ENCODE results near the gene CD69. TPM values are rescaled to one million over a fixed set of nuclear protein-coding genes. Genes with fewer than 3 reads are reported as not detected.

CD69 gene
- total RNA-seq, 1 donor from 2014 or later: not detected

- Histone ChIP-seq H3K36me3 (no peaks in the 10 kb centered on the region), H3K27ac (no peak overlapping the region), H3K4me2 (no peak overlapping the region), H3K4me1 (no peaks in the 10 kb centered on the region), H2AFZ (replicated peaks) (no peak overlapping the region), H3K9me3 (ENCODE audit: low read depth) (no peaks in the 10 kb centered on the region), H4K20me1 (ENCODE audit: low read depth) (no peaks in the 10 kb centered on the region), H3F3A (ENCODE audit: low read depth) (no peaks in the 10 kb centered on the region), H3K27me3 (no peaks in the 10 kb centered on the region), H3K79me2 (ENCODE audit: low read depth) (no peaks in the 10 kb centered on the region), H3K9ac (no peak overlapping the region), H3K4me3 (no peak overlapping the region)
- H3K27ac Mint-ChIP-seq: no peak overlapping the region
- TF ChIP-seq EZH2phosphoT487 (IDR thresholded peaks at IDR 0.05) (no peak), CTCF (IDR thresholded peaks at IDR 0.05) (no peak), EZH2 (IDR thresholded peaks at IDR 0.05) (no peak)
- H3K27me3 Mint-ChIP-seq (ENCODE audit: insufficient read depth, low read depth): no peaks in the 10 kb centered on the region
- DNase-seq (ENCODE audit: low spot score): no peak
- H3K4me1 Mint-ChIP-seq: no peaks in the 10 kb centered on the region
- H3K36me3 Mint-ChIP-seq: no peaks in the 10 kb centered on the region
- no peaks in the 10 kb centered on the region for H3K9me3 Mint-ChIP-seq
- no peak overlapping the region for H3K4me3 Mint-ChIP-seq
Observed at GRCh38 chr12:9724023-9724422, 36.7 kb downstream of the CD69 start.

DNA sequence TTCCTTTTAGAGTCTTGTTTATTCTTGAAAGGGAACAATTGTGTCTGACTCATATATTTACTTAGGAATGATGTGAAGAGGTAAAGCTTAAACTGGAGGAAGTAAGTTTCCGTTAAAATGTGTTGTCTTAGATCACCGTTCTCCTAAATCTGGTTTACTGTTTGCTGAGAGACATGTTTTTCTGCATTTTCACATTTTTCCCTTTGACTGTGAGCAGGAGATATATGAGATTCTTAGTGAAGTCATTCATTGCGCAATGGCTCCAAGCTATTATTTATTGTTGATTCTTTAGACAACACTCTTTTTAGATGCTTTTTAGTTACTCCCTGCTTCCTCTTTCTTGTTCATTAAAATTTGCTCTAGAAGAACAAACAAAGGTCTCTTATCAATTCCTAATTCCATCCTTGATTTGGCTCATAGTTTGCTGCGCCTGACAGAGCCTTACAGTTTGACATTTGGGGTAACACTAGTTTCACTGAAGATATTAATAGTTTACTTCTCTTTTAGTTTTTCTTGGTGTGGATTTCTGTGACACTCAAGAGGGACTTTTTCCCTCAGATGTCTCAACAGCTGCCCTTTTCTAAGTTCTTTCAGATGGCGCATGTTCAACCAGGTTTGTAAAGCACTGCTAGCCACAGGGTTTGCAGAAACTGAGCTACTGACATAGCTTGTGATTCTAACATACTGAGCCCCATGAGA is 39.2 kb downstream of the CD69 start:
- H2AFZ ChIP-seq (replicated peaks): no peak overlapping the region
- H3F3A ChIP-seq (ENCODE audit: low read depth): no peaks in the 10 kb centered on the region

DNA sequence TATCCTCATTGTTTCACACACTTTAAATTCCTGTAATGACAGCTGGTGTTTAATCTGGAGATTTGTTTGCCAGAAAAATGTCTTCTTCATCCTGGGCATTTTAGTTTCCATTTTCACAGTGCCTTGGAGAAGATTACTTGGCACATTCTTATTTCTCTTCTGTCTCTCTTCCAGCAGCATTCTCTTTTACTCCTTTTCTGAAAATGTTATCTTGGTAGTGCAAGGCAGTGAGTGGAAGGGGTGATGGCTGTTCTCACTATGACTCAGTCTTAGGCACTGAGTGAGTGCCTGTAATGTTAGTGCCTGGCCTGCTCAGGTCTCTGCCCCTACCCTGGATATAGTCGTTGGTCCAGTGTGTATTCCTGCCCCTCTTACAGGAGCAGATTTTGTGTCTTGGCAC is 40.9 kb downstream of the CD69 start:
- H3K36me3 Mint-ChIP-seq: no peaks in the 10 kb centered on the region
- no peak overlapping the region for H3K9ac ChIP-seq
- no peak overlapping the region for H3K27ac ChIP-seq
- DNase-seq (ENCODE audit: low spot score): no peak
- H3K27me3 ChIP-seq: no peaks in the 10 kb centered on the region
- no peak overlapping the region for H2AFZ ChIP-seq (replicated peaks)
- no peak overlapping the region for H3K4me2 ChIP-seq
- no peaks in the 10 kb centered on the region for H3K79me2 ChIP-seq (ENCODE audit: low read depth)
- no peaks in the 10 kb centered on the region for H4K20me1 ChIP-seq (ENCODE audit: low read depth)
- no peaks in the 10 kb centered on the region for H3F3A ChIP-seq (ENCODE audit: low read depth)
- no peaks in the 10 kb centered on the region for H3K36me3 ChIP-seq
- H3K9me3 Mint-ChIP-seq: no peaks in the 10 kb centered on the region
- no peak overlapping the region for H3K27ac Mint-ChIP-seq
- no peak overlapping the region for H3K4me3 ChIP-seq
- H3K4me1 ChIP-seq: no peaks in the 10 kb centered on the region
- H3K9me3 ChIP-seq (ENCODE audit: low read depth): no peaks in the 10 kb centered on the region
- no peaks in the 10 kb centered on the region for H3K4me1 Mint-ChIP-seq
- no peak overlapping the region for H3K4me3 Mint-ChIP-seq
- TF ChIP-seq CTCF (IDR thresholded peaks at IDR 0.05) (no peak), EZH2 (IDR thresholded peaks at IDR 0.05) (no peak), EZH2phosphoT487 (IDR thresholded peaks at IDR 0.05) (no peak)
- no peaks in the 10 kb centered on the region for H3K27me3 Mint-ChIP-seq (ENCODE audit: insufficient read depth, low read depth)

More for the DNA sequence above, 39.2 kb downstream of the CD69 start:
- Histone ChIP-seq H3K9me3 (ENCODE audit: low read depth) (no peaks in the 10 kb centered on the region), H3K4me2 (no peak overlapping the region), H4K20me1 (ENCODE audit: low read depth) (no peaks in the 10 kb centered on the region), H3K4me3 (no peak overlapping the region), H3K79me2 (ENCODE audit: low read depth) (no peaks in the 10 kb centered on the region), H3K9ac (no peak overlapping the region), H3K36me3 (no peaks in the 10 kb centered on the region), H3K27me3 (no peaks in the 10 kb centered on the region), H3K27ac (no peak overlapping the region), H3K4me1 (no peaks in the 10 kb centered on the region)
- DNase-seq (ENCODE audit: low spot score): no peak
- no peaks in the 10 kb centered on the region for H3K27me3 Mint-ChIP-seq (ENCODE audit: insufficient read depth, low read depth)
- H3K9me3 Mint-ChIP-seq: no peaks in the 10 kb centered on the region
- TF ChIP-seq EZH2phosphoT487 (IDR thresholded peaks at IDR 0.05): no peak
- TF ChIP-seq CTCF (IDR thresholded peaks at IDR 0.05): no peak
- TF ChIP-seq EZH2 (IDR thresholded peaks at IDR 0.05): no peak
- H3K27ac Mint-ChIP-seq: no peak overlapping the region
- no peaks in the 10 kb centered on the region for H3K36me3 Mint-ChIP-seq
- H3K4me1 Mint-ChIP-seq: no peaks in the 10 kb centered on the region
- no peak overlapping the region for H3K4me3 Mint-ChIP-seq

Measured in neural progenitor cell (in vitro differentiated cells).